WERI-Rb-1 (cell line): ENCODE measurements around the gene ANTXR2.

Experiments used
- DNase-seq: peaks from one replicate; pipeline ENCODE4 v3.0.0-alpha.2; 2020
- H3K27ac ChIP-seq: fragments of 250-450 bp; sonication (Bioruptor Pico); 2 replicates; pipeline ENCODE4 v1.5.1; 2020; ENCODE audit warnings: mild to moderate bottlenecking, moderate library complexity
- H3K27me3 ChIP-seq: fragments of 250-450 bp; sonication (Bioruptor Pico); 2 replicates; pipeline ENCODE4 v1.5.1; 2021; ENCODE audit warnings: mild to moderate bottlenecking, low read depth, moderate library complexity; ENCODE audit not compliant: insufficient read depth, severe bottlenecking
- H3K36me3 ChIP-seq: fragments of 250-450 bp; sonication (Bioruptor Pico); 2 replicates; pipeline ENCODE4 v1.5.1; 2020; ENCODE audit warnings: mild to moderate bottlenecking, moderate library complexity
- H3K4me3 ChIP-seq: 2 replicates; pipeline ENCODE4 v1.5.1; 2011; ENCODE audit warnings: low read depth, mild to moderate bottlenecking, control low read depth, low read length
- H3K9me3 ChIP-seq: fragments of 250-450 bp; sonication (Bioruptor Pico); 2 replicates; pipeline ENCODE4 v1.5.1; 2021; ENCODE audit warnings: mild to moderate bottlenecking, moderate library complexity; ENCODE audit not compliant: severe bottlenecking
- TF ChIP-seq, protein P1 (sequence below): IDR thresholded peaks from 2 replicates; pipeline ENCODE4 v1.5.1; 2011; ENCODE audit warnings: low read depth, mild to moderate bottlenecking, control low read depth, inconsistent platforms, low read length

Gene ANTXR2

DNA sequence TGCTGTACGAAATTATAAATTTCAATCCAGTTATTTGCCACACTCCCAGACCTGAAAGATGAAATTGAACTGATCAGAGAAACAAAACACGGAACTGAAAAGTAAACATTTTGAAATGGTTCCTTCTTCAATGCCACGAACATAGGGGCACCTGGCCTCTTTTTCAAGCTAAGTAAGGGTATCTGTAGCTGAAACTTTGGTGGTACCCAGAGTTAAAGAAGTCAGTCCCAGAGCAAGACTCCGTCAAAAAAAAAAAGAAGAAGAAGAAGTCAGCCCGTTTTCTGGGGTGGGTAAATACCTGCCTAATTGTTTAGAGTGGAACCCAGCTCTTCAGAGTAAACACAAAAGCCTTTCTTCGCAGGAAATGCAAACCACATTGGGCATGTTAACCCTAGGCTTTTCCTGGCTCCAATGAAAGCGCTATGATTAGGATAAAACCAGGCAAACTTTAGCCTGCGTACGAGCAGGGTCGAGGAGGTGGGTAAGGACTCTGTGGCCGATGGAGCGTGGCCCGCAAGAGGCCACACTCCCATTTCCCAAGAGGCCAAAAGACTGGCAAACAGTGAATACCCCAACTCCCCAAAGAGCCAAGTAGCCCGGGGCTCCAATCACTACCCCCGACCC is 1.3 kb downstream of the ANTXR2 start:
- peak overlapping the region; percentile 88 for H3K27ac ChIP-seq
- peak overlapping the region; percentile 84 for H3K4me3 ChIP-seq
- no peak for DNase-seq
- no peaks in the 10 kb centered on the region for H3K9me3 ChIP-seq
- TF ChIP-seq, protein P1, sequence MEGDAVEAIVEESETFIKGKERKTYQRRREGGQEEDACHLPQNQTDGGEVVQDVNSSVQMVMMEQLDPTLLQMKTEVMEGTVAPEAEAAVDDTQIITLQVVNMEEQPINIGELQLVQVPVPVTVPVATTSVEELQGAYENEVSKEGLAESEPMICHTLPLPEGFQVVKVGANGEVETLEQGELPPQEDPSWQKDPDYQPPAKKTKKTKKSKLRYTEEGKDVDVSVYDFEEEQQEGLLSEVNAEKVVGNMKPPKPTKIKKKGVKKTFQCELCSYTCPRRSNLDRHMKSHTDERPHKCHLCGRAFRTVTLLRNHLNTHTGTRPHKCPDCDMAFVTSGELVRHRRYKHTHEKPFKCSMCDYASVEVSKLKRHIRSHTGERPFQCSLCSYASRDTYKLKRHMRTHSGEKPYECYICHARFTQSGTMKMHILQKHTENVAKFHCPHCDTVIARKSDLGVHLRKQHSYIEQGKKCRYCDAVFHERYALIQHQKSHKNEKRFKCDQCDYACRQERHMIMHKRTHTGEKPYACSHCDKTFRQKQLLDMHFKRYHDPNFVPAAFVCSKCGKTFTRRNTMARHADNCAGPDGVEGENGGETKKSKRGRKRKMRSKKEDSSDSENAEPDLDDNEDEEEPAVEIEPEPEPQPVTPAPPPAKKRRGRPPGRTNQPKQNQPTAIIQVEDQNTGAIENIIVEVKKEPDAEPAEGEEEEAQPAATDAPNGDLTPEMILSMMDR: no peak
- no peaks in the 10 kb centered on the region for H3K27me3 ChIP-seq
- H3K36me3 ChIP-seq: peaks cover 26% of the 10 kb centered on the region

GRCh38 chr4:80070880-80071603 is 2.0 kb downstream of the ANTXR2 start:
- Histone ChIP-seq H3K9me3 (no peaks in the 10 kb centered on the region), H3K27me3 (no peaks in the 10 kb centered on the region), H3K27ac (no peak overlapping the region), H3K4me3 (peak overlapping the region; percentile 84), H3K36me3 (peaks cover 29% of the 10 kb centered on the region)
- TF ChIP-seq, protein P1: no peak
- DNase-seq: no peak

- DNase-seq: no peak
- H3K4me3 ChIP-seq: no peak overlapping the region
- H3K9me3 ChIP-seq: no peaks in the 10 kb centered on the region
- TF ChIP-seq, protein P1: no peak
- peaks cover 31% of the 10 kb centered on the region for H3K36me3 ChIP-seq
- H3K27ac ChIP-seq: no peak overlapping the region
- no peaks in the 10 kb centered on the region for H3K27me3 ChIP-seq
These were observed 2.9 kb downstream of the ANTXR2 start for GRCh38 chr4:80069837-80070731.

- DNase-seq: no peak
- Histone ChIP-seq H3K36me3 (peaks cover 32% of the 10 kb centered on the region), H3K4me3 (no peak overlapping the region), H3K27me3 (no peaks in the 10 kb centered on the region), H3K27ac (no peak overlapping the region), H3K9me3 (no peaks in the 10 kb centered on the region)
- TF ChIP-seq, protein P1: no peak
These were observed 3.8 kb downstream of the ANTXR2 start for GRCh38 chr4:80069108-80069836.

- no peak for DNase-seq
- H3K27ac ChIP-seq: no peak overlapping the region
- no peaks in the 10 kb centered on the region for H3K9me3 ChIP-seq
- TF ChIP-seq, protein P1: no peak
- no peak overlapping the region for H3K4me3 ChIP-seq
- no peaks in the 10 kb centered on the region for H3K27me3 ChIP-seq
- peaks cover 32% of the 10 kb centered on the region for H3K36me3 ChIP-seq
These were observed 7.4 kb downstream of the ANTXR2 start for GRCh38 chr4:80065601-80066000.
